ENCODE data around the gene REEP6. TPM values are rescaled to one million over a fixed set of nuclear protein-coding genes. Genes with fewer than 3 reads are reported as not detected.

The REEP6 gene
- total RNA-seq, 4 donors from 2014 or later = 1.1 to 2.3 (median 1.5) TPM

- Histone ChIP-seq H3K27me3 (no peaks in the 10 kb centered on the region), H3K4me1 (peaks cover 7 to 36% of the 10 kb centered on the region in 2 donors)
Observed at GRCh38 chr19:1510807-1511206, 19.8 kb downstream of the REEP6 start.

GRCh38 chr19:1511318-1512317 is 20.6 kb downstream of the REEP6 start:
- intact Hi-C loops (cut with DNase I; ENCODE audit: low total_unique reads) = loop anchor here (5.0 kb wide), 2 partner anchors 141 to 234 kb away; partner anchors contain the start of genes FAM174C and TCF3
- ATAC-seq (no peak), DNase-seq (no peak)
- H3K27ac ChIP-seq = peak overlapping the region; percentile 83 to 91 (median 89)
- peaks cover 7 to 36% of the 10 kb centered on the region in 2 donors for H3K4me1 ChIP-seq
- H3K36me3 ChIP-seq = no peaks in the 10 kb centered on the region
- H3K9me3 ChIP-seq = no peaks in the 10 kb centered on the region
- TF ChIP-seq POLR2A (IDR thresholded peaks at IDR 0.05) (no peak), CTCF (IDR thresholded peaks at IDR 0.05 in 4 of 5, conservative IDR thresholded peaks at IDR 0.05 in 1 of 5) (no peak)
- in situ Hi-C loops (cut with MboI; ENCODE audit: low sequenced_read_pairs in 4 of 4) = no loop called here
- H3K27me3 ChIP-seq = no peaks in the 10 kb centered on the region
- no peak overlapping the region for H3K4me3 ChIP-seq

More at GRCh38 chr19:1510807-1511206, 19.8 kb downstream of the REEP6 start:
- H3K36me3 ChIP-seq = no peaks in the 10 kb centered on the region
- ATAC-seq = no peak
- intact Hi-C loops (cut with DNase I; ENCODE audit: low total_unique reads) = loop anchor here (5.0 kb wide), 2 partner anchors 141 to 234 kb away; partner anchors contain the start of genes FAM174C and TCF3
- H3K4me3 ChIP-seq = no peak overlapping the region
- TF ChIP-seq CTCF (IDR thresholded peaks at IDR 0.05 in 4 of 5, conservative IDR thresholded peaks at IDR 0.05 in 1 of 5) (no peak), POLR2A (IDR thresholded peaks at IDR 0.05) (no peak)
- DNase-seq = no peak
- H3K9me3 ChIP-seq = no peaks in the 10 kb centered on the region
- in situ Hi-C loops (cut with MboI; ENCODE audit: low sequenced_read_pairs in 4 of 4) = no loop called here
- H3K27ac ChIP-seq = peak overlapping the region in 2 of 4 donors; percentile 39 to 90

- H3K4me3 ChIP-seq = peak within 1 kb of the TSS; percentile 64 to 69 (median 64)
- intact Hi-C loops (cut with DNase I; ENCODE audit: low total_unique reads) = loop anchor here (1.0 to 5.0 kb wide), 3 partner anchors 34 to 236 kb away; partner anchors contain the start of genes C19orf25, FAM174C and TCF3
Observed at GRCh38 chr19:1512671-1513498, 21.9 kb downstream of the REEP6 start, which contains the start of gene ADAMTSL5. ADAMTSL5 (minus strand) TSS chr19:1513019; CDS start chr19:1510943, 2,076 bp downstream.

More at GRCh38 chr19:1512671-1513498, 21.9 kb downstream of the REEP6 start, which contains the start of gene ADAMTSL5:
- Histone ChIP-seq H3K27me3 (no peaks in the 10 kb centered on the region), H3K36me3 (no peaks in the 10 kb centered on the region), H3K4me1 (peaks cover 3 to 29% of the 10 kb centered on the region in 2 donors), H3K27ac (peak within 1 kb of the TSS; percentile 83 to 91 (median 89)), H3K9me3 (no peaks in the 10 kb centered on the region)
- DNase-seq (peak in 1 of 2 donors; percentile 60), ATAC-seq (peak; percentile 59 to 72)
- peak in 2 of 5 experiments; percentile 26 to 36 for TF ChIP-seq CTCF (IDR thresholded peaks at IDR 0.05 in 4 of 5, conservative IDR thresholded peaks at IDR 0.05 in 1 of 5)
- peak; percentile 60 to 74 for TF ChIP-seq POLR2A (IDR thresholded peaks at IDR 0.05)
- in situ Hi-C loops (cut with MboI; ENCODE audit: low sequenced_read_pairs in 4 of 4) = no loop called here
